ENCODE data around the gene SOX6. TPM values are rescaled to one million over a fixed set of nuclear protein-coding genes. Genes with fewer than 3 reads are reported as not detected.
"Not testable (repeated sequence)": the region's sequence is repeated elsewhere in the genome, so short reads cannot be mapped to it uniquely, and the experiment has no call there.

Gene SOX6
- total RNA-seq, 2 experiments from 2014 or later = not detected

DNA sequence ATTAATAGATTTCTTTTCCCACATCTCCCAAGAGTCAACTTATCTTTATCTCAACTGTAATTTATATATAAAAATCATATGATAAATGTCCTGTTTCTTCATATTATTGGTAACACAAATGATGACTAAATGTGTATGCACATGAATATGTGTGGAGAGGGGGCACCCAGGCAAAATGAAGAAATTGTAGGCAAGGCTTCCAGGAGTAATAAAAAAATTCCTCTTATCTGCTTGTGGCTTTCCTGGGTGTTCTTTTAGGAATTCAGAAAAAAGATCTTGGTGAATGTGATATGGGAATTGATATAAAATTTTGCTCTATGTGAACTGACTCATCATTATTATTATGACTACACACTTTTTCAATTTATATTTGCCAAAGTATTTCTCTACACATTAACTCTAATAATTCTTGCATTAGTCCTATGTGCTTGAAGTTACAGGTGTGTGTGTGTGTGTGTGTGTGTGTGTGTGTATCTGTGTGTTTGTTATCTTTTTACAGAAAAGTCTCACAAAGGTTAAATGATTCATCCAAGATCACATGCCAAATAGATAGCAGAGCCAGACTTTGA is 197.8 kb downstream of the SOX6 start:
- POLR2A ChIA-PET = no interaction called here
- CTCF ChIA-PET = interaction anchor here (0.6 kb wide), 1 partner anchor 22 kb away, joined by 3 read pairs; no protein-coding TSS in a partner anchor

DNA sequence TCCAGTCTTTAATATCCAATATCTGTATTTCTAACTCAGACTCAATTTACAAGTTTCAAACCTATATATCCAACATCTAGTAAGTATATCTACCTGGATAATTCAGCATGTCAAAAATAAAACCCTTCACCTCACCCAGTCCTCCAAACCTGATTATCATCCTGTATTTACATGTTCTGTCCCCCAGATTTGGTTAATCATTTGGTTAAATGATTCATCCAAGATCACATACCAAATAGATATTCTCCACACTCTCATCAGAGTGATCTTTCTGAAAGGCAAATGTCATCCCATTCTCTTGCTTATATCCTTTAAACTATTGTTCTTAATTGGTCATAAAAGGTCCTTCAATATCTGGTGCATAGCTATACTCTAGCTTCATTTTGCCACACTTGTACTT is 199.0 kb downstream of the SOX6 start:
- ChIA-PET POLR2A (no interaction called here), CTCF (no interaction called here)

GRCh38 chr11:16155448-16155847 is 200.9 kb downstream of the SOX6 start:
- ChIA-PET POLR2A (no interaction called here), CTCF (no interaction called here)

DNA sequence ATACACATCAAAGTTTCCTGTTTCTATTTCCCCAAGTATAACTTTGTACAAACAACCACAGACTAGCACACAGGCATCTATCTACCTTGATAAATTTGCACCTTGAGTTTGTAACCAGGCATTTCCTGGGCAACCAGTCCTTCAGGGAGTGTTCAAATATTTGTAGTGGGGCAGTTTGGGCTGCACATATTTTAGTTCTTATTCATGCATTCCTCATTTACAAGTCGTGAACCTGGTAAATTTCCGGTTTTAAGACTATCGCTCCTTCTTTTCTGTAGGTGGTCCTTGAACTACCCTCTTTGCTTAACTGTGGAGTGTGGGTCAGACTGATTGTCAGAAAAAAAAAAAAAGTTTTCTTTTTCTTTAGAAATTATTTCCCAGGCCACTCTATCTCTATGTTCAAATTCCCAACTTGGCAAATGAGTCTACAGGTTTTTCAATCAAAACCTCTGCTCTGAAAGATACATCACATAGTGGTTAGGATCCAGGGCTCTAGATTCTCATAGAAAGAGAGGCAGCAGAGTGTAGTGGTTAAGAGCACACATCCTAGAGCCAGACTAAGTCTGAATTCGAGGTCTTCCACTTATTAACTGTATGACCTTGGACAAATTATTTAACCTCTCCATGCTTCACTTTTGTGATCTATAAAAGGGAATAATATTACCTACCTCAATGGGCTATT is 201.5 kb downstream of the SOX6 start:
- CTCF ChIA-PET = no interaction called here
- POLR2A ChIA-PET = no interaction called here

GRCh38 chr11:16153951-16154350 is 202.4 kb downstream of the SOX6 start:
- POLR2A ChIA-PET = no interaction called here

GRCh38 chr11:16151138-16151537 is 205.2 kb downstream of the SOX6 start:
- CTCF ChIA-PET = no interaction called here

More at GRCh38 chr11:16153951-16154350, 202.4 kb downstream of the SOX6 start:
- CTCF ChIA-PET = no interaction called here

GRCh38 chr11:16149476-16149875 is 206.9 kb downstream of the SOX6 start:
- POLR2A ChIA-PET = no interaction called here
- CTCF ChIA-PET = no interaction called here

More at GRCh38 chr11:16151138-16151537, 205.2 kb downstream of the SOX6 start:
- POLR2A ChIA-PET = no interaction called here

DNA sequence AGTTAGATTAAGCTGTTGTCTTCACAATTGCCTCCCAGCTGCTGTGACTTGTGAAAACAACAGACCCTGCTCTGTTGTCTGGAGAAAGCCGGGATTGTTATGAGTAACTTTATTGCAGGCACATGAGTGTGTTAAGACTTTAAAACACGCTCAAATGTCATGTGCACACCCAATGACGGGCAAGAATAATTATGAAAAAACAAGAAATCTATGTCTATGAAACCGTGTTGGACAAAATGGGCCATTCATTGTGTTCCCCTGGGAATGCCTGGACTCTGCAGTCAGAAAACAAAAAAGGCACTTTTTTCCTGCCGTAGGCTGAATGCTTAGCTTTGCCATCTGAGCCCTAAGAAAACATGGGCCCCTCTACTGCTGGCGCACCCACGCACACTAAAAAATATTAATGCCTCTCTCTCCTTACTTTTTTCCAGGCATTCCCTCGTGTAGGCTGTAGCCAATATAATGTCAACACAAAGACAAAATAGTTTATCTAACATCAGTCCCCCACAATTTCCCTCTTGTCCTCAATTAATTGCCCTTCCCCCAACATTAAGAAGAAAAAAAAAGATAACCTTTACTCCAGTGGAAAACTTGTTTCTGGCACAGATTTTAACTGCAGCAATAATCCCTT is 207.9 kb downstream of the SOX6 start:
- ChIA-PET POLR2A (no interaction called here), CTCF (no interaction called here)

GRCh38 chr11:16146980-16147379 is 209.4 kb downstream of the SOX6 start:
- CTCF ChIA-PET, POLR2A ChIA-PET: not testable (repeated sequence)

GRCh38 chr11:16141614-16142013 is 214.7 kb downstream of the SOX6 start:
- CTCF ChIA-PET, POLR2A ChIA-PET: not testable (repeated sequence)

DNA sequence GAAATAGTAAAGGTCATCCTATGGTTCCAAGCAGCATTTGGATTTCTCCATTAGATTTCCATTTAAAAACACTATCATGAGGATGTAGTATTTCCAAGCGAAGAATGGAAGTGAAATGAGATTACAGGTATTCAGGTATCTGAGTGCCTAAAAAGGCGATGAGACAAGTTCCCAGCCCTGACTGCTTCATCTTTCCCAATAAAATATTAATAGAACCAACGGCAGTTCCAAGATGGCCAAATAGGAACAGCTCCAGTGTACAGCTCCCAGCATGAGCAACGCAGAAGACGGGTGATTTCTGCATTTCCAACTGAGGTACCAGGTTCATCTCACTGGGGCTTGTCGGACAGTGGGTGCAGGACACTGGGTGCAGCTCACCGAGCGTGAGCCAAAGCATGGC is 215.2 kb downstream of the SOX6 start:
- POLR2A ChIA-PET, CTCF ChIA-PET: not testable (repeated sequence)

DNA sequence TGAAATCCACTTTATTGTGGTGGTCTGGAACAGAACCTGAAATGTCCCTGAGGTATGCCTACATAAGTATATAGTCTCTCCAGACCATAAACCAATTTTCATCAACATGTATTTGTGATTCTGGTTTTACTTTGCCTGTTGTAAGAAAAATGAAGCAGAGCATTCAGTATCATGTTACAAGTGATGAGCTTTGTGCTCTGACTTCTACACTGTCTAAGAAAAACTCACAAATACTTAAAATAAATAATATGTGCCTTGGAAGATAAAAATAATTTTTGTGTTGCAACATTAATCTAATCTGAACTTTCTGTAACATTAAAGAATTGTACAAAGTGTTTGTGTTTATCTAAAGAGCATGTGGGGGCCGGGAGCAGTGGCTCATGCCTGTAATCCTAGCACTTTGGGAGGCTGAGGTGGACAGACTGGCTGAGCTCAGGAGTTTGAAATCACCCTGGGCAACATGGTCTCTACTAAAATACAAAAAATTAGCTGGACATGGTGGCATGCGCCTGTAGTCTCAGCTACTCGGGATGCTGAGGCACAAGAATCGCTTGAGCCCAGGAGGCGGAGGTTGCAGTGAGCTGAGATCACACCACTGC is 219.5 kb downstream of the SOX6 start:
- CTCF ChIA-PET = interaction anchor here (0.6 kb wide), 2 partner anchors 22 to 27 kb away, joined by 3 read pairs; no protein-coding TSS in a partner anchor
- POLR2A ChIA-PET = no interaction called here

DNA sequence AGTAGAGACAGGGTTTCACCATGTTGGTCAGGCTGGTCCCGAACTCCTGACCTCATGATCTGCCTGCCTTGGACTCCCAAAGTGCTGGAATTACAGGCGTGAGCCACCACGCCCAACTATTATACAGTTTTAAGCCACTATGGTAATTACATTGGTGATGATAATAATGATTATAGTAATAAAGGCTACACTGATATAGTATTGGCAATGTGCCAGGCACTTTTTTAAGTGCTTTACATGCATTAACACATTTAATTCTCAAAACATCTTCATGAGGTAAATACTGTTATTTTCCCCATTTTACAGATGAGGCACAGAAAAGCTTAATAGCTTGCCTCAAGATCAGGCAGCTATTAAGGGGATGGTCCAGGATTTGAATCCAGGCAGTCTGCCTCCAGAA is 222.5 kb downstream of the SOX6 start:
- ChIA-PET POLR2A (no interaction called here), CTCF (no interaction called here)

DNA sequence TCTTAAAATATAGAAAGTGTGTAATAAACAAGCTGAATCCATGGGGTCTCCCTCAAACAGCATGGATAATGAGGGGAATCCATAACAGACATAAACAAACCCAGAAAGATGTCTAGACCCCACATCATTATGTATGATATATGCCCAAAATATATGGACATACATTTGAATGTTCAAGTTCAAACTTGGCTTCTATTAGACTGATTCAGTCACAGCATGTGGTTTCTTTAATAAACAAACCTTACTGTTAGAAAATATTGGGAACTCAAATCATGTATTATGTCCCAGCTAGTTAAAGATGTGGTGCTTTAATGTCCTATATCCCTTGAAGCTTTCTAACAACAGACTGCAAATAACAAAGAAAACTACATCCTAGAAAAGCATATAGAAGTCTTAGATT is 228.6 kb downstream of the SOX6 start:
- ChIA-PET CTCF (no interaction called here), POLR2A (no interaction called here)

DNA sequence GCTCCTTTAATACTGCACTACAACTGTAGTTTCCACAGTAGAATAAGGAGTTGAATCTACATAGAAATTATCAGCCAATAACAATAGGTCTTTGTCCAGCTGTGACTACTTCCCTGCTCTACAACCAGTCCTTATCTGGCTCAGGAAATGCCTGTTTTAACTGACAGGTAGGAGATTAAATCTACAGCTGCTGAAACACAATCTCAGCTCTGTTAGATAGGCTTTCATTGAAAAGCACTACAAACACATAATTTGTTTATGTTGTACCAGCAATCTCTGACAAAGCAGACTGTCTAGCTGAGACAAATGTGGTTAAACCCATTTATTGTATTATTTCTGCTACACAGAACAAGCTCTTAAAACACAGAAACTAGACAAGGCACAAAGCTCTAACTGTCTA is 230.0 kb downstream of the SOX6 start:
- ChIA-PET CTCF (no interaction called here), POLR2A (no interaction called here)

- CTCF ChIA-PET = no interaction called here
- POLR2A ChIA-PET = no interaction called here
These were observed 230.6 kb downstream of the SOX6 start for GRCh38 chr11:16125796-16126195.

GRCh38 chr11:16124390-16124789 is 232.0 kb downstream of the SOX6 start:
- ChIA-PET POLR2A (no interaction called here), CTCF (no interaction called here)

GRCh38 chr11:16121853-16122252 is 234.5 kb downstream of the SOX6 start:
- ChIA-PET CTCF (no interaction called here), POLR2A (no interaction called here)

- CTCF ChIA-PET = no interaction called here
- POLR2A ChIA-PET = no interaction called here
These were observed 236.3 kb downstream of the SOX6 start for GRCh38 chr11:16120008-16120407.

DNA sequence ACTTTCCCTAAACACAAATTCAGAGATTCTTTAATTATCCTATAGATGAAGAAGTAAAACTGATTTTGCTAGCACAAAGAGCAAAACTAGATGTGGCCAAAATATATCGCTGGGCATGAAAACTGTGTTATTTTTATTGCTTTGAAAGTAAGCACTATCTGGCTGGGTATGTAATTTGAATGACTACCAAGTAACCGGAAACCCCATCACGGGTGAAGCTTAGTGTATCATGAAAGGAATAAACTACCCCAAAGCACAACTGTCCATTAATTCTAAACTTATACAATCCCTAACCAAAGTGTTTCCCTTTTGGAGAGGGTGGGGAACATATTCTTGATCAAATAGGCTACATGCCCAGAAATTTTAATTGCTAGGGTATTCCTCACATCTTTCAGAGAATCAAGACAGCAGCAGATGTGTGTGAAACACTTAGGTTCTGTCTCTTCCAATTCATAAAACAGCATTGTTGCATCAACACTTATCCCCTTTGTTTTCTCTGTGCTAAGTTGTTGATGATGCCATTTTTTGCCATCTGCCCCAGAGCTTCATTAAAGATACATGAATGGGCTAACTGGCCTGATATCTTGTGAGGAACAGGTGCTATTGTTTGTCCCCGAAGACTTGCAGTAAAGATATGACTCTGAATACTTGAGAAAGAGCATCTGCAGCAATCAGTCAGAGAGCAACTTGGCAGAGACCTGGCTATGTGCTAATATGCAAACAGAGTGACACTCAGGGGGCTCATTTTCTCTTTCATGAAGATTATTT is 238.2 kb downstream of the SOX6 start:
- ChIA-PET POLR2A (no interaction called here), CTCF (no interaction called here)
